NCI-H1417 treated with DMSO at 0.1 percent for 48 hours (cell line): ENCODE data around the gene ARL13A.
"Not testable (repeated sequence)": the region's sequence is repeated elsewhere in the genome, so short reads cannot be mapped to it uniquely, and the experiment has no call there.

Source experiments
- DNase-seq: peaks from one replicate; lab custom pipeline; 2025; lab: John Stamatoyannopoulos, UW

Gene ARL13A

GRCh38 chrX:100990139-100990538, 20.6 kb downstream of the ARL13A start:
- no peak for DNase-seq

- no peak for DNase-seq
Measured at GRCh38 chrX:100994352-100995281, 25.1 kb downstream of the ARL13A start.

DNA sequence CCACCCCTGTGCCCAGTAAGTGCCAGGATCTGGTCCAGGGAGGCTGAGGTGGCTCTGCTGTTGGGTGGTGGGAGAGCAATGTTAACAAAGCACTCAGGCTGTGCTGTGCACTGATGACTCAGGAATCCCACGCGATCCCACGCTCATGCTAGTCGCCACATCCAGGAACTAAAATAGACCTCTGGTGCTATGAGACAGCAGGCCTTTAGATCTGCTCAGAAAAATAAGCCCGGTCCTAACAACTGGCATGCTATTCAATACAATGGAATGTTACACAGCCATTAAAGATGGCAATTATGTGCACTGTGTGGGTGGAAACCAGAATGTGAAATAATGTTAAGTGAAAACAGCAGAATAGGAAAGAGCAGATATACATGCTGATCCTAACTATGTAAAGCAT, 26.0 kb downstream of the ARL13A start:
- no peak for DNase-seq

DNA sequence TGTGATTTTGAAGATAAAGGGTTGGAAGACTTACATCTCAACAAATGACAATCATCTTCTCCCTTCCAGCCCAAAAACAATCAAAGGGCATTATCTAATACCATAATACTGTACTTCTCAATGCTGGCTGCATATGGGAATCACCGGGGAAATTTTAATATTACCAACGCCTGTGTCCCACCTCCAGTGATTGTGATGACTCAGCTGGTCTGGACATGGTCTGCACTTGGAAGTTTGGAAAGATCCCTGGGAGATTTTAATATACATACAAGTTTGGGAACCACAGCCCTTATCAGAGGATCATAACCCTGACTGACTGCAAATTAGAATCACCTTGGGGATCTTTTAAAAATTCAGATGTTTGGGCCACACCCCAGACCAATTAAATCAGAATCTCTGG, 29.9 kb downstream of the ARL13A start:
- no peak for DNase-seq

GRCh38 chrX:101009090-101009489, 39.6 kb downstream of the ARL13A start:
- no peak for DNase-seq

DNA sequence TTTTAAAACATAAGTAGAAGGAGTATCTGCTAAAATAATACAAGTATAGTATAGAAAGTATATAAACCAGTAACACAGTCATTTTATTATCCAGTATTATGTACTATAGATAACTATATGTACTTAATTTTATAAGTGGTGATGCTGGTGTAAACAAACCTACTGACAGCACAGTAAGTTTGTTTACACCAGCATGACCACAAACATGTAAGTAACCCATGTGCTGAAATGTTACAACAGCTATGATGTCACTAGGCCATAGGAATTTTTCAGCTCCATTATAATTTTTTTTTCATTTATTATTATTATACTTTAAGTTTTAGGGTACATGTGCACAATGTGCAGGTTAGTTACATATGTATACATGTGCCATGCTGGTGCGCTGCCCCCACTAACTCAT, 42.5 kb downstream of the ARL13A start:
- not testable (repeated sequence) for DNase-seq

DNA sequence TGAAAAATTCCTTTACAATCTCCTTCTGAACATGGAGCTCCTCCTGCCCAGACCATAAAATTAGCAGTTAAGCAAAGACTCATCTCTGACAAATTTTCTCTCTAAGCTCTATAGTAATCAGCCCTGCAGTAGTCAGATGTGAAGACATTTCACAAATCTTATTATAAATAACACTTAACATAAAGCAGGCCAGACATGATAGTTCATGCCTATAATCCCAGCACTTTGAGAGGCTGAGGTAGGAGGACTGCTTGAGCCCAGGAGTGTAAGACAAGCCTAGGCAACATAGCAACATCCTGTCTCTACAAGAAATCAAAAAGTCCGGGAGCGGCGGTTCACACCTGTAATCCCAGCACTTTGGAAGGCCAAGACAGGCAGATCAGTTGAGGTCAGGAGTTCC, 52.5 kb downstream of the ARL13A start:
- DNase-seq: no peak

GRCh38 chrX:101025126-101025525, 55.6 kb downstream of the ARL13A start:
- DNase-seq: no peak

DNA sequence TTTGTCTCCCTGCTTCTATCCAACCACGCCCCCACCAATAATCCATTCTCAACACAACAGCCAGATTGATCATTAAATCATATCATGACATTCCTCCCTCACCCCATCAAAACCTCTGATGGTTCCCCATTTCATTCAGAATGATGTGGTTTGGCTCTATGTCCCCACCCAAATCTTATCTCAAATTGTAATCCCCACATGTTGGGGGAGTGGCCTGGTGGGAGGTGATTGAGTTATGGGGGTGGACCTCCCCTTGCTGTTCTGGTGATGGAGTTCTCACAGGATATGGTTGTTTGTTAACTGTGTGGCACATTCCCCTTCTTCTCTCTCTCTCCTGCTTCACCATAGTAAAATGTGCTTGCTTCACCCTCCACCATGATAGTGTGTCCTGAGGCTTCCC, 59.1 kb downstream of the ARL13A start:
- DNase-seq: no peak

GRCh38 chrX:101029665-101030064, 60.2 kb downstream of the ARL13A start:
- DNase-seq: no peak

DNA sequence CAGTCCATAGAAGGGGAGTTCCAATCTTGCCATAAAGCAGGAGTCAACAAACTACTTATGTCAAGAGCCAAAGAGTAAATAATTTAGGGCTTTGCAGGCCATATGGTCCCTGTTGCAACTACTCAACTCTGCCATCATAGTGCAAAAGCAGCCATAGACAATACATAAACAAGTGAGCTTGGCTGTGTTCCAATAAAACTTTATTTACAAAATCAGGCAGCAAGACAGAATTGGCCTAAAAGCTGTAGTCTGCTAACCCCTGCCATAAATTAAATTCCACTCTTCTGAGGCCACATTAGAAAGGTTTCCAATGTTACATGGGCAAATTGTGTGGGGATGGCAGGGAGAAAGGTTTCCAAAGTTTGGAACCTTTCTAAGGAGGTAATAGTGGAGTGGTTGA, 67.7 kb downstream of the ARL13A start:
- DNase-seq: no peak

- no peak for DNase-seq
Measured at GRCh38 chrX:101040197-101040596, 70.7 kb downstream of the ARL13A start.
